ENCODE results near the gene NANP. TPM values are rescaled to one million over a fixed set of nuclear protein-coding genes. Genes with fewer than 3 reads are reported as not detected.

Gene NANP
- total RNA-seq, 1 experiment from 2014 or later: 7.1 TPM

DNA sequence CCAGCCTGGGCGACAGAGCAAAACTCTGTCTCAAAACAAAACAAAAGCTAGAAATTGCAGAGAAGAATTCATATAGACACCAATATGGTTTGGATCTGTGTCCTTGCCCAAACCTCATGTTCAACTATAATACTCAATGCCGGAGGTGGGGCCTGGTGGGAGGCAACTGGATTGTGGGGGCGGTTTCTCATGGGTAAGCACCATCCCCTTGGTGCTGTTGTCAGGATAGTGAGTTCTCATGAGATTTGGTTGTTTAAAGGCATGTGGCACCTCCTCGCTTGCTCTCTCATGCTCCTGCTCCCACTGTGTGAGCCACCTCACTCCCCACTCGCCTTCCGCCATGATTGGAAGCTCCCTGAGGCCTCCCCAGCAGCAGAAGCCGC, 53.7 kb downstream of the NANP start:
- Histone ChIP-seq H3K79me2 (ENCODE audit: insufficient read depth, low read length) (peaks cover 22% of the 10 kb centered on the region; the same call in 1 of the 2 replicates), H3K27ac (ENCODE audit: insufficient read length, low read depth, low read length) (no peak overlapping the region), H3K14ac (ENCODE audit: insufficient read depth, low read length) (no peak overlapping the region), H2BK5ac (ENCODE audit: insufficient read length, low read length) (no peak overlapping the region), H2BK15ac (ENCODE audit: low read depth, low read length) (no peak overlapping the region), H2BK120ac (ENCODE audit: low read depth, low read length, poor library complexity, severe bottlenecking) (no peak overlapping the region), H2BK20ac (ENCODE audit: low read depth, low read length, poor library complexity, severe bottlenecking) (no peak overlapping the region), H3K56ac (ENCODE audit: insufficient read length, low read depth, low read length) (no peak overlapping the region), H3K4me1 (ENCODE audit: insufficient read depth, low read length) (no peaks in the 10 kb centered on the region), H3K4me2 (ENCODE audit: insufficient read depth, insufficient read length, low read length) (no peak overlapping the region), H3K18ac (ENCODE audit: insufficient read length, low read depth, low read length) (no peak overlapping the region), H3K27me3 (ENCODE audit: insufficient read depth, low read length) (no peaks in the 10 kb centered on the region), H3K79me1 (ENCODE audit: insufficient read depth, low read depth, low read length, poor library complexity, severe bottlenecking) (peaks cover 3% of the 10 kb centered on the region), H3K23ac (ENCODE audit: insufficient read length, low read depth, low read length) (no peak overlapping the region), H3T11ph (ENCODE audit: low read length) (no peak overlapping the region), H2BK12ac (ENCODE audit: insufficient read length, low read depth, low read length) (no peak overlapping the region), H2AFZ (ENCODE audit: low read length) (no peak overlapping the region), H3K23me2 (ENCODE audit: insufficient read length, low read depth, low read length, poor library complexity, severe bottlenecking) (peaks cover 2% of the 10 kb centered on the region), H3K9me3 (ENCODE audit: control insufficient read depth, low read depth, low read length) (no peaks in the 10 kb centered on the region), H4K91ac (ENCODE audit: insufficient read length, low read depth, low read length) (no peak overlapping the region), H4K5ac (ENCODE audit: insufficient read length, low read depth, low read length) (no peak overlapping the region), H3K9ac (ENCODE audit: extremely low read depth, insufficient read length, low read length) (no peak overlapping the region), H4K8ac (replicated peaks; ENCODE audit: insufficient read length, low read depth, low read length) (no peak overlapping the region), H3K4ac (ENCODE audit: low read depth, low read length) (no peak overlapping the region), H2AK5ac (ENCODE audit: insufficient read length, low read length) (no peak overlapping the region), H4K20me1 (ENCODE audit: control insufficient read depth, insufficient read depth, insufficient read length) (peaks cover 2% of the 10 kb centered on the region)
- Mint-ChIP-seq H3K27ac (peak overlapping the region; percentile 46 to 92 (median 88); a peak in 4 of 7 replicates), H3K4me3 (no peak overlapping the region), H3K36me3 (ENCODE audit: insufficient read depth in 1 of 3, low read depth in 3 of 3) (peaks cover 25 to 30% (median 29%) of the 10 kb centered on the region in 3 experiments), H3K4me1 (peaks cover 36 to 55% of the 10 kb centered on the region in 2 experiments), H3K27me3 (ENCODE audit: low read depth) (no peaks in the 10 kb centered on the region), H3K9me3 (no peaks in the 10 kb centered on the region; a peak in 1 of 5 replicates)
- no peak for TF ChIP-seq CTCF (conservative IDR thresholded peaks at IDR 0.05)
- no peak for DNase-seq
- WGBS (ENCODE audit: extremely low coverage, insufficient read length, low lambda C conversion rate): no CpG with 5 or more reads among the region's 7 CpGs
